Ishikawa (cell line): ENCODE data around the gene PON3.

Source experiments
- CEBPB ChIP-seq: IDR thresholded peaks from 2 replicates; pipeline ENCODE4 v1.6.1; 2012
- CREB1 ChIP-seq: IDR thresholded peaks from 2 replicates; pipeline ENCODE4 v1.6.1; 2012; ENCODE audit warnings: low read depth
- EGR1 ChIP-seq: IDR thresholded peaks from 2 replicates; pipeline ENCODE4 v1.6.1; 2012
- EP300 ChIP-seq: IDR thresholded peaks from 2 replicates; pipeline ENCODE4 v1.6.1; 2012; ENCODE audit warnings: borderline replicate concordance
- FOXM1 ChIP-seq: IDR thresholded peaks from 2 replicates; pipeline ENCODE4 v1.6.1; 2012; ENCODE audit warnings: low read depth, borderline replicate concordance
- MAX ChIP-seq: IDR thresholded peaks from 2 replicates; pipeline ENCODE4 v1.6.1; 2012
- NFIC ChIP-seq: IDR thresholded peaks from 2 replicates; pipeline ENCODE4 v1.6.1; 2012
- RAD21 ChIP-seq: IDR thresholded peaks from 2 replicates; pipeline ENCODE4 v1.6.1; 2012; ENCODE audit warnings: low read depth
- REST ChIP-seq: IDR thresholded peaks from 2 replicates; pipeline ENCODE4 v1.6.1; 2012; ENCODE audit warnings: low read depth, mild to moderate bottlenecking
- TAF1 ChIP-seq: IDR thresholded peaks from 2 replicates; pipeline ENCODE4 v1.6.1; 2012; ENCODE audit warnings: low read depth, mild to moderate bottlenecking
- TCF12 ChIP-seq: IDR thresholded peaks from 2 replicates; pipeline ENCODE4 v1.6.1; 2012; ENCODE audit warnings: low read depth
- TEAD4 ChIP-seq: IDR thresholded peaks from 2 replicates; pipeline ENCODE4 v1.6.1; 2012
- USF1 ChIP-seq: IDR thresholded peaks from 2 replicates; pipeline ENCODE4 v1.6.1; 2012
- YY1 ChIP-seq: IDR thresholded peaks from 2 replicates; pipeline ENCODE4 v1.6.1; 2012; ENCODE audit warnings: low read depth
- ZBTB7A ChIP-seq: IDR thresholded peaks from 2 replicates; pipeline ENCODE4 v1.6.1; 2012; ENCODE audit warnings: low read depth

PON3 gene

GRCh38 chr7:95433129-95433528 is 37.0 kb upstream of the PON3 start:
- TF ChIP-seq FOXM1 (no peak), EGR1 (no peak), TAF1 (no peak), CEBPB (no peak), MAX (no peak), YY1 (no peak), ZBTB7A (no peak), EP300 (no peak), CREB1 (no peak), REST (no peak)

- no peak for TF ChIP-seq USF1
- no peak for TF ChIP-seq REST
- TF ChIP-seq EP300, result no peak
- no peak for TF ChIP-seq ZBTB7A
- no peak for TF ChIP-seq EGR1
- TF ChIP-seq TAF1, result no peak
- TF ChIP-seq RAD21, result no peak
- no peak for TF ChIP-seq CEBPB
- TF ChIP-seq YY1, result no peak
- no peak for TF ChIP-seq TEAD4
- no peak for TF ChIP-seq FOXM1
- no peak for TF ChIP-seq NFIC
- TF ChIP-seq CREB1, result no peak
- TF ChIP-seq TCF12, result no peak
- no peak for TF ChIP-seq MAX
Observed at GRCh38 chr7:95432606-95433005, 36.4 kb upstream of the PON3 start.

- TF ChIP-seq USF1, result no peak
- no peak for TF ChIP-seq TAF1
- TF ChIP-seq YY1, result no peak
- no peak for TF ChIP-seq NFIC
- TF ChIP-seq CEBPB, result no peak
- TF ChIP-seq EP300, result no peak
- no peak for TF ChIP-seq TEAD4
- TF ChIP-seq FOXM1, result no peak
- TF ChIP-seq TCF12, result no peak
- no peak for TF ChIP-seq CREB1
Observed at GRCh38 chr7:95430864-95431263, 34.7 kb upstream of the PON3 start.

GRCh38 chr7:95429241-95429990 is 33.2 kb upstream of the PON3 start:
- TF ChIP-seq EGR1 (no peak), TAF1 (no peak), YY1 (no peak), TCF12 (no peak), CREB1 (no peak)

GRCh38 chr7:95427914-95428516 is 31.8 kb upstream of the PON3 start:
- TF ChIP-seq CEBPB, result peak; percentile 64; the same call in 1 of the 2 replicates
- no peak for TF ChIP-seq RAD21
- TF ChIP-seq TEAD4, result no peak
- no peak for TF ChIP-seq NFIC
- TF ChIP-seq ZBTB7A, result no peak
- TF ChIP-seq YY1, result no peak
- no peak for TF ChIP-seq EGR1
- TF ChIP-seq TCF12, result no peak
- no peak for TF ChIP-seq USF1
